GM19324 (cell line): ENCODE results near the gene PTGIS.

Experiments used
- ATAC-seq: cut with Tn5 transposase; IDR thresholded peaks from one replicate; pipeline ENCODE4 v1.9.1; 2021; ENCODE audit warnings: mild to moderate bottlenecking, moderate library complexity; ENCODE audit not compliant: unreplicated experiment, low FRiP score

The PTGIS gene

DNA sequence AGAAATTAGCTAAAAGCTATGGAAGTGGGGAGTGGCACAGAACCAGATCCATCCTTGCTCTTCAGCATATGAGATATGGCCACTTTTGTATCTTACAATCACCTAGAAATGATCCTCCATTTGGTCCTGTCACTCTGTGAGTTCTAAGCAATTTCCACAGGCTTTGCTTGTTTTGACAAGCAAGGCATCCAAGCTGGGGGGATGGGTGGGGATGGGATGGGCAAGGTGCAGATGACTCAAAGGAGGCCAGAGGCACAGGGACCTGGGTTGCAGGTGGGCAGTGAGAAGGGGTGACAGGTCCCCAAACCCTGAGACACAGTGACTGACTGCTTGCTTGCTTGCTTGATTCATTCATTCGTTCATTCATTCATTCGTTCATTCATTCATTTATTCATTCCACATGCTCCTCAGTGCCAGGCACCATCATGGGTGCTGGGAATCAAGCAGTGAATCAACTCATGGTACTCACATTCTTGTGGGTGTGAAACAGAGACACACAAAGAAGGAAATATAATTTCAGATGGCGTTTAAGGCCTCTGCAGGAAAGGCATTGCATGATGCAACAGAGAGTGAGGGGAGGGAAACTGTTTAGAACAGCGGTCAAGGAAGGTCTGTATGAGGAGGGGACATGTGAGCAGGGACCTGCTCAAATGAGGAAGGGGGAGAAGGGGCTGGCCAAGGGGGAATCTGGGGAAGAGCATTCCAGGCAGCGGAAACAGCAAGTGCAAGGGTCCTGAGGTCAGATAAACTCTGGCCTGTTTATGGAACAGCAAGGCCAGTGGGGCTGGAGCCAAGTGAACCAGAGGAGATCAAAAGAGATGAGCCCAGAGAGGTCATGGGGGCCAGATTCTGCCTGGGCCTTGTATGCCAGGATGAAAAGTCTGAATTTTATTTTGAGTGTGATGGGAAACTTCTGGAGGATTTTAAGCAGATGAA lies 88.9 kb downstream of the PTGIS start:
- ATAC-seq: no peak

DNA sequence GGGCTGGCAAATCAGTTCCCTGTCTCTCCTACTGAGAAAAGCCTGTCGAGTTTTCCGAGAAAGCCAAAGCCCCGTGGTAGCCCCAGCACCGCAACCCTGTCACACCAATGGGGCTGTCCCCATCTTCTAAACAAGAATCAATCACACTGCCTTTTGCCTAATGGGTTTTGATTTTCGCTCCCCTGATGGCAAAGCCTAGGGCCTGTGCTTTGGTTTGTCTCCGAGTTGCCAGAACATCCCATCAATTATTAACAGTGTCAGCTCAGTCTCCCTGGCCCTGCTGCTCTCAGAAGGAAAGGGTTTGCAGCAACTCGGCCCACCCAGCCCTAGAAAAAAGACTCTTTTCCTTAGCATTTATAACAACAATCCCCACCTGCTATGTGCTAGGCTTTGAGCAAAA lies 89.7 kb downstream of the PTGIS start:
- ATAC-seq: no peak

DNA sequence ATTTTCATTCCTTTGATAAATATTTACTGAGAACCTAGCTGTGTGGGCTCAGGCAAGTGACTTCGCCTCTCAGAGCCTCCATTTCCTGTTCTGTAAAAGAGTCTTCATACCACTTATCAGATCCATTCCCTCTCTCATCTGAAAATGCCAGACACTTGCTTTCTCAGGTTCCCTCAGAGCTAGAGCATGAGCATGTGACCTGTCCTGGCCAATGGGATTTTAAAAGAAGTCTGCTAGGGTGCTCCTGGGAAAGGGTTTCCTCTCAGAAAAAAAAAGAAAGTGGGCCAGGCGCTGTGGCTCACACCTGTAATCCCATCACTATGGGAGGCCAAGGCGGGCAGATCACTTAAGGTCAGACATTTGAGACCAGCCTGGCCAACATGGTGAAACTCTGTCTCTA lies 90.7 kb downstream of the PTGIS start:
- no peak for ATAC-seq

DNA sequence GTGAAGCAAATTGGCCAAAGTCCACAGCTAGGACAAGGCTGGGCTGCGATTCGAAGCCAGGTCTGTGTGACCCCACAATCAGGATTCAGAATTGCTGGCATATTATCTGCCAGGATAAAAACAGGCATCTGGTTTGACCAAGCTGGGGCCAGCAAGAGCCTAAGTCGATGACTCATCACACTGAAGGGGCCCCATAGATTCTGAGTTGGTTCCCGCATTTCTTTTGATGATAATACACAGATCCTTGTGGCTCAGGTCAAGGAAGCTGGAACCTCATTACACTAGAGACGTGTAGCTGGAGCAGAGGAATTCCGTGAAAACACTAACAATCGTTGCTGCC lies 92.0 kb downstream of the PTGIS start:
- ATAC-seq: no peak

DNA sequence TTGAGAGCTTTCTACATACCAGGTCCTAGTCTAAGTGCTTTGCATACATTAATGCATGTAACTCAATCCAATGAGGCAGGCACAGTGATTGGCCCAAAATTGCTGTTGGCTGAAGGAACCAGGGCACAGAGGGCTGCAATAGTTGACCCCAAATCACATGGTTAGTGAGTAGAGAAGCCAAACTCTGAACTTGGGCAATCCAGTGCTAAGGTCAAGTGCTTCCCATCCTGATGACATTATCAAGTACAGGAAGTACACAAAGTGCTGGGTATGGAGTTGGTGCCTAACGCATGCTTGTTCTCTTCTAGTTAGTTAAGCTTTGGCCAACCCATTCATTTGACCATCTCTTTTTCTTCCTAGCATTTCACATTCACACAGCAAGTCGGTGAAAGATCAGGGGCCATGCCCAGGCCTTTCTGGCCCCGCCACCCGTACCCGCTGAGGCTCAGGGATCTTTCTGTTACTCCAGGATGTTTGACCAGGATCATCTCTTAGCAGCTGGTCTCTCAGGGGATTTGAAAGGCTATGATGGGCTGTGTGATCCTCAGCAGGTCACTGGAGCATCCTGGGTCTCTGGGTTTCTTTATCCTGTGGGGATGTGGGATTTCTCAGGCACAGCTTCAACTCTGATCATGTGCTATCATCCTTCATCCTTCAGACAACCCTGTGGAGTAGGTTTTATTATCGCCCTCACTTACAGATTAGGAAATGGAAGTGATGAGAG lies 92.5 kb downstream of the PTGIS start:
- no peak for ATAC-seq

DNA sequence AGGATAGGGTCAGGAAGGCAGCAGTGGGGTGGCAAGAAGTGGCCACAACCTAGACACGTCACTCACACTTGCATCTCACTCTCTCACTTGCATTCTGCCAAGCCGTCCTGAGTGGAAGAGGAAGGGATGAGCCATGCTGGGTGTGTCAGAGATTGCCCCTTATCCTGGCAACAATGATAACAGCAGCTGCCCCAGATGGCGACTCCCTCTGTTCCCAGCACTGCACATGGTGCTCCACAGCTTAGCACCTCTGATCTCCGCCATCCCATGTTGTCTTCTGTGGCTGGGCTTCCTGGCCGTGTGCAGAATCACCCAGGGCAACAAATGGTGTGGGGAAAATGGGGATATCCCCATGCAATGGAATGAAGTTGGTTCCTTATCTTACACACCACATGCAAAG lies 96.5 kb downstream of the PTGIS start:
- ATAC-seq: no peak

DNA sequence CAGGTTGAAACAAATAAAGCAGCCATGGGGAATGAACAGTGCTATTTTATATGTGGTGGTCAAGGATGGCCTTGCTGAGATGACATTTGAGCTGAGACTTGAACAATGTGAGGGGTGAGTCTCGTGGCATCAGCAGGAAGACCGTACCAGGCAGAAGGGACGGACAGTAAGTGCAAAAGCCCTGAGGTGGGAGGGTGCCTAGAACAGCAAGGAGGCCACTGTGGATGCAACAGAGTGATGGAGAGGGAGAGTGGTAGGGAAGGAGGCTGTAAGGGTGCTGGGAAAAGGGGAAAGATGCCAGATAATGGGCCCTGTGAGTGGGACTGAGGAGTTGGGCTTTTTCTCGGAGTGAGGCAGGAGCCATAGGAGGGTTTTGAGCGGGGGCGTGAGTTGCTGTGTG lies 97.0 kb downstream of the PTGIS start:
- no peak for ATAC-seq

DNA sequence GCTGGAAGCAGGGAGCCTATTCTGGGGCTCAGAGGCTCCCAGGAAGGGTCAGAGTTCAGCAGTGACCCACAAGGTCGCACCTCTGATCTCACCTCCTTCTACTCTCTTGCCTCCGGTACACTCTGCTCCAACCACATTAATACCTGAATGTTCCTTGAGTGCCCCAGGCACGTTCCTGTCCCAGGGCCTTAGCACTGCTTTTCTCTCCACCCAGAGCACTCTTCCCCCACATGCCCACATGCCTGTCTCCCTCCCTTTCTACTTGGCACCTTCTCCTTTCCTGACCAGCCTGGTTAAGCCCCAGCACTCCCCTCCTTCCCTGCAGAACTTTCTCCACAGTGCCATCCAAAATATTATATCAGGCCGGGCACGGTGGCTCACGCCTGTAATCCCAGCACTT lies 98.9 kb downstream of the PTGIS start:
- ATAC-seq: no peak

DNA sequence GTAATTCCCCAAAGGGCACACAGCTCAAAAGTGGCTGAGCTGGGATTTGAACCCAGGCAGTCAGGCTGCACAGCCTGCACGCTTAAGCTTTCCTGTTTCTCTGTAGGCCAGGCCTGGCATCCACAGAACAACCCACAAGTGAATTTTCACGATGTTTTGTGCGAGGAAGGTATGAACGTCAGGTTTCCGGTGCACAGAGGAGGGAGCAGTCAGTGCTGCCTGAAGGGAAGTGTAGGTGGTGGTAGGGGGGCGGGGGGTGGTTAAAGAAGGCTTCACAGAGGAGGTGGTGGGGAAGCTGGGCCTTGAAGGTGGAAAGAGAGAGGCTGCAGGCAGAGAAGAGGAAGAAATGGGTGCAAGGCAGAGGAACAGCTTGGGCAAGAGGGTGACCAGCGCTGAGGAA lies 99.5 kb downstream of the PTGIS start:
- no peak for ATAC-seq

DNA sequence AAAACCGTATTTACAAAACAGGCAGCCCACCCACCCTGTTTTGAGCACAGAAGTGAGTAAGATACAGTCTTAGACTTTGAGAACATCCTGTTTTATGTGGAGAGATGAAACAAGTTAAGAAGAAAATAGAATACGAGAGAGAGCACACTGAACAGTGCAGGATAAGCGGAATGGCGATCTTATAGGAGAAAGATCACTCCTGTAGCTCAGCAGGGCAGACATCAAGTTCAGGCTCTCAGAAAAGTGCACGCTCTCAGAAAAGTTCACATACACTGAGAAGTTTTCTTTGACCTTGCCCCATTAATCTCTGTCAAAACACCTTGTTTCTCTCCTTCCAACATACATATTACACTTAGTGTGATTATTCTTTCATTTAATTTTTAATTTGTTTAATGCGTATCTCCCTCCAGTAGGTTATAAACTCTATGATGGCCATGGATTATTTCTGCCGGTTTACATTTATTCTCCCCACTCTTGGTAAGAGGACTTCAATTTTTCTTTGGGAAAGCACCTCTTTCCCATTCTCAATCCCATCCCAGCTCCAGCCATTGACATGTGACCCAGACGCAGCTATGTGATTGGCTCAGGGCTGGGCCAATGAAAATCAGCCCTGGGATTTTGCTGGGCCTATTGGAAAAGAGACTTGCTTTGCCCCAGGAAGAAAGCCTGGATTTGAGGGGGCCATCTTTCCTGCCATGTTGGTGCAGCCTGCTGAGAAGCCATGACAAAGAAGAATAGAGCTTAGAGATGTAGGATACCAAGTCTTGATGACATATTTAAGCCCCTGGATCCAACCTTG lies 101.6 kb downstream of the PTGIS start:
- ATAC-seq: no peak

DNA sequence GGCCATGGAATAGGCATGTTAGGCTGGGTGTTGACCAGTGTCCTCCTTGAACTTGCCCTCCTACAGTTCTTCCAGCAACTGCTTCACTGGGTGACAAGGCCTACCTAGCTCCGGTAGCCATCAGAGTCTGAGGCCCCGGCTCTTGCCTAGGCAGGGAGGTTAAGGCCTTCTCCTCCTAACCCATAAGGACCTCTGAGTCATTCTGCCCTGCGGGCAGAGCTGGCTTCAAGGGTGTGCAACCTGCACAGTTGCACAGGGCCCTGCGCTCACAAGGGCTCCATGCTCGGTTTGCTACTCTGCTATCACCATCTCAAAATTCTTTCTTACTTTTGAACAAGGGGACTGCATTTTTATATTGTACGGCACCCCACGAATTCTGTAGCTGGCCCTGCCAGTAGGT lies 103.4 kb downstream of the PTGIS start:
- no peak for ATAC-seq

DNA sequence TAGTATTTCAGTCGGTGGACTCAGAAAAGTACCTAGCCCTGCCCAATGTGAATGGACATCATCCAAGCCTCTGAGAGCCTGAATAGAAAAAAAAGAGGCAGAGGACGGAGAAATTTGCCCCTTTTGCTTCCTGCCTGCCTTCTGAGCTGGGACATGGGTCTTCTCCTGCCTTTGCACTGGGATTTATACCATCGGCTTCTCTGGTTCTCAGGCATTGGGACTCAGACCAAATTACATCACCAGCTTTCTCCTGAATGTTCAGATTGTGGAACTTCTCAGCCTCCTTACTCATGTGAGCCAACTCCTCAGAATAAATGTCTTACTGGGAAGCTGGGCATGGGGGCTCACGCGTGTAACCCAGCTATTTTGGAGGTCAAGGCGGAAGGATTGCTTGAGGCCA lies 105.3 kb downstream of the PTGIS start:
- ATAC-seq: no peak

DNA sequence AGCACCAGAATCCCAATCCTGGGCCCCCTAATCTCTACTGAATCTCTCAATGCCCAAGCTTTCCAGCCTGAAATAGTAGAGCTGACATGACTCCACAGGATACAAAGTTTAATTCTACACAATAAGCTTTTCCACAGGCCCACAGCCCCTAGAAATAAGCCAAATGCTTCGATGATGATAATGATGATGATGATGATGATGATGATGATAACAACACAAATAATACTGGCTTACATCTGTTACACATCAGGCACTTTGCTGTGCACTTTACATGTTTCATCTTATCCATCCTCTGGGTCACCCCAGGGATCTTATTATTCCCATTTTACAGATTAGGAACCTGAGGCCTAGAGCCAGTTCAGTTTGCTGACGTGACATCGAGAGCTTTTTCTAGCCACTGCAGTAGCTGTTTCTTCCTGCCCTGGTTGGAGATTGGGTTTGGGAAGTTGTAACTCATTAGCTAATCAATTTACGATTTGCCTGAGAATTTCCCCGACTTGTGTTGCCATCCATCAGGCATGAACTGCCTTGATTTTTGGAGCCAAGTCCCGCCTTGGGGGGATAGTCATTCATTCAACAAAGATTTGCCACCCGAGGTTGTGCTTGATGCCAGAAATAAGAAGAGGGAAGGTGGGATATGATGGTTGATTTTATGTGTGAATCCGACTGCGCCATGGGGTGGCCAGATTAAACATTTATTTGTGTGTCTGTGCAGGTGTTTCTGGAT lies 105.9 kb downstream of the PTGIS start:
- ATAC-seq: no peak

DNA sequence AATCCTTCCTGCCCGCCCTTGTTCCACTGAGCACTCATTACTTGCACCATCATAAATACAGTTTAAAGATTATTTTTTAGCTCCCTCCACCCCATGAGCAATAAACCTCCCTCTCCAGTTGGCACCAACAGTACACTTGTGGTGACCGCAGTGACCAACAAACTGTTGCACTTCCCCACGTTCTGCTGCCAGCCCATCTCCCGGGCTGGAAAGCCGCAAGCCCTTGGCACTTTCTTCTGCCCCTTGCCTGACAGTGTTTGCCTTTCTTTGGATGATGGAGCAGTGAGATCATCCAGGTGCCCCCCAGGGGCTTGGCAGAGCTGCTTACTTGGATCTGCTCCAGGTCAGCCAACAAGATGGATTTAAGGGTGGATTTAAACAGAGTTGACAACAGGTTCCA lies 107.0 kb downstream of the PTGIS start:
- ATAC-seq: no peak

DNA sequence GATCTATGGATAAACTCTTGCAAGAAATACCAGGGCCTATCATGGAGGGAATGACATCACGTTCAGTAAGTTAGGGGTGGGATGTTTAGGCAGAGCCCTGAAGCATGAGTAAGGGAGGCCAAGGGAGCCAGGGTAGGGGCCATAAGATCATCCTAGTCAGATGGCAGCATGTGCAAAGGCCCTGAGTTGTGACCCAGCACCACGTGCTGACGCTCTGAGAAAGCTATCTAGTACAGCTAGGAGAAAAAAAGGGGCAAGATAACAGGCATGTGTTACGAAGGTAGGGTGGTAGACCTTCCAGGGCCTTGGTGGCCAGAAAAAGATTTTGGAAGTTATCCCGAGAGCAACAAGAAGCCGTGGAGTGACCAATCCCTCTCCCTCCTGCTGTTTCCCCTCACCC lies 107.8 kb downstream of the PTGIS start:
- ATAC-seq: no peak

DNA sequence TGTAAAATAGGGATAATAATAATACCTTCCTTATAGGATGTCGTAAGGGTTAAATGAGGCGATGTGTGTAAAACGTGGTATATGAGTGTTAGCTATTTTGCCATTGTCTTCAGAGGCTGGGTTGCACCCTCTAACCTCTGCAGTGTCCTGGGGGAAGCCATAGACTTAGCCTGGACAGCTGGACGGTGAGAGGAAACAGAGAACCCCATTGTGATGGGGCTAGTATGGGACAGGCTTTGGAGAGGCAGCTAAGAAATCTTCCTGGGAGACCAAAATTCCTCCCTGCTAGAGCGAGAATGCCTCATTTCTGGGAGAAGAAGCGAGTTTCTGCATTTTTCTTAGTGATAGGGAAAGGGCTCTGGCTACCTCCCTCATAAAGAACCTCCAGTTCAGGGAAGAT lies 108.3 kb downstream of the PTGIS start:
- no peak for ATAC-seq

DNA sequence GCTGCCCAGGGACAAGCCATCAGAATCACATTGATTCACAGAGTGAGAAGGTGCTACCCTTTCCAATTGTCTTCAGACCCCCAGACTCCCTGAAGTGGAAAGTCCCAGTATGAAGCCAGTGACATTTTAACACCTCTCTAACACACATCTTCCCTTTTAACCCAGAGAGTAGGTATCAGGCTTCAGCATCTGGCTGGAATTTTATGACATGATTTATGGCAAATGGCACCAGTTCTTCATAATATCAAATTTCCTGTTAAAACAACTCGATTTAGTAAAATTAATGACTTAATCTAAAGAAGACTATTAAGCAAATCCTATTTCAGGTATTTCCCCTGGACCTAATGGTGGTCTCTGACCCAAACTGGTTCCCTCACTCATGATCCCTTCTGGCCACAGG lies 110.5 kb downstream of the PTGIS start:
- no peak for ATAC-seq

DNA sequence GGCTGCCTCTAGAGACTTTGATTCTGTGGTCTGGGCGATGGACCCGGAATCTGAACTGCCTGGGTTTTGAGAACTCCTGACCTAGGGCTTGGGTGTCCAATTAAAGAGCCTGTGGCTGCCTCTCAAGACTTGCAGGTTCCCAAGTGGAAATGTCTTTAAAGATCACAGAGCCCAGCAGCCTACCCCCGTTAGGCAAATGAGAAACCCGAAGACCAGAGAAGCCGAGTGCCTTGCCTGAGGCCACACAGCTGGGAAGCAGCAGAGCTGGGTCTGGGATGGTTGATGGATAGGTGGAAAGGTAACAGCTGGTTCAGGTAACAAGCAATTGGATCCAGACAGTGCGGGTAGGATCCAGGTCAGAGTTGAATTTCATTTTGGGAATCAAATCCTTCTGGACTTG lies 111.3 kb downstream of the PTGIS start:
- no peak for ATAC-seq

DNA sequence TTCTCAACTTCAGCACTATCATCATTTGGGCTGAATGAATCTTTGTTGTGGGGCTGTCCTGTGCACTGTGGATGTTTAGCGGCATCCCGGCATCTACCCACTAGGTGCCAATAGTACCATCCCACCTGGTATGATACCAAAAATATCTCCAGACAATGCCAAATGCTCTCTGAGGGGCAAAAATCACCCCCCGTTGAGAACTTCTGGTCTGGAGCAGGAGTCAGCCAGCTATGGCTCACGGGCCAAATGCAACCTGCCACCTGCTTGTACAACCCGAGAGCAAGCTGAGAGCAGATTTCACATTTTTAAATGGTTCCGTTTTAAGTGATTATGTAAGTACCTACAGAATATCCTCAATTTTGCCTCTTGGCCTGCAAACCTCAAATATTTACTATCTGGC lies 112.2 kb downstream of the PTGIS start:
- no peak for ATAC-seq
